SH-SY5Y (cell line): ENCODE data around the gene SHB.

ENCODE experiments used
- GATA2 ChIP-seq: IDR thresholded peaks from 2 replicates; pipeline ENCODE4 v1.6.1; 2011; ENCODE audit warnings: mild to moderate bottlenecking, low read depth, low read length
- GATA3 ChIP-seq: IDR thresholded peaks from 2 replicates; pipeline ENCODE4 v1.6.1; 2011; ENCODE audit warnings: low read depth, mild to moderate bottlenecking, low read length, moderate library complexity

- TF ChIP-seq GATA3, result no peak
- TF ChIP-seq GATA2, result no peak
Measured at GRCh38 chr9:37923118-37923795, 145.8 kb downstream of the SHB start.
